M059J (cell line): Measurements from ENCODE around the gene SLC24A3. TPM values are rescaled to one million over a fixed set of nuclear protein-coding genes. Genes with fewer than 3 reads are reported as not detected.
"Not testable (repeated sequence)": the region's sequence is repeated elsewhere in the genome, so short reads cannot be mapped to it uniquely, and the experiment has no call there.

Source experiments
- DNase-seq: peaks from one replicate; pipeline ENCODE4 v3.0.0-alpha.2; 2012; ENCODE audit warnings: low read depth
- total RNA-seq: library from RNA; depleted of rRNA; stranded (reverse); fragments of >200 nt; shearing (Covaris generic); gene quantifications from 2 replicates; pipeline ENCODE4 v1.2.3, GENCODE V29; 2014

The SLC24A3 gene
- total RNA-seq, 1 experiment from 2014 or later, result 2.8 TPM

GRCh38 chr20:19745106-19745505 lies 532.7 kb downstream of the SLC24A3 start:
- no peak for DNase-seq

GRCh38 chr20:19745584-19745983 lies 533.1 kb downstream of the SLC24A3 start:
- no peak for DNase-seq

GRCh38 chr20:19746396-19746795 lies 534.0 kb downstream of the SLC24A3 start:
- no peak for DNase-seq

GRCh38 chr20:19747903-19748302 lies 535.5 kb downstream of the SLC24A3 start:
- no peak for DNase-seq

GRCh38 chr20:19748681-19749080 lies 536.2 kb downstream of the SLC24A3 start:
- no peak for DNase-seq

GRCh38 chr20:19749618-19750071 lies 537.2 kb downstream of the SLC24A3 start:
- no peak for DNase-seq

GRCh38 chr20:19750101-19750606 lies 537.7 kb downstream of the SLC24A3 start:
- no peak for DNase-seq

GRCh38 chr20:19750907-19751636 lies 538.6 kb downstream of the SLC24A3 start:
- DNase-seq, result no peak

GRCh38 chr20:19754201-19754600 lies 541.8 kb downstream of the SLC24A3 start:
- not testable (repeated sequence) for DNase-seq

GRCh38 chr20:19756761-19757486 lies 544.5 kb downstream of the SLC24A3 start:
- DNase-seq, result no peak

- DNase-seq, result peak; percentile 94
Measured at GRCh38 chr20:19757487-19758132, 545.2 kb downstream of the SLC24A3 start.

- no peak for DNase-seq
Measured at GRCh38 chr20:19758133-19758500, 545.7 kb downstream of the SLC24A3 start, which contains the start of gene RIN2. TSS of gene RIN2 (plus strand) at chr20:19758258. CDS start at chr20:19889602, 131,344 bp downstream.

- DNase-seq, result peak; percentile 55
Measured at GRCh38 chr20:19758501-19759331, 546.3 kb downstream of the SLC24A3 start.

GRCh38 chr20:19760371-19760721 lies 547.9 kb downstream of the SLC24A3 start:
- no peak for DNase-seq

GRCh38 chr20:19761326-19761725 lies 548.9 kb downstream of the SLC24A3 start:
- no peak for DNase-seq

- DNase-seq, result no peak
Measured at GRCh38 chr20:19761841-19762240, 549.4 kb downstream of the SLC24A3 start.

- DNase-seq, result no peak
Measured at GRCh38 chr20:19764207-19764606, 551.8 kb downstream of the SLC24A3 start.

GRCh38 chr20:19765266-19765665 lies 552.8 kb downstream of the SLC24A3 start:
- no peak for DNase-seq

- no peak for DNase-seq
Measured at GRCh38 chr20:19765913-19766312, 553.5 kb downstream of the SLC24A3 start.

GRCh38 chr20:19767070-19767469 lies 554.6 kb downstream of the SLC24A3 start:
- no peak for DNase-seq

- DNase-seq, result no peak
Measured at GRCh38 chr20:19768325-19768842, 555.9 kb downstream of the SLC24A3 start.
